Epithelial cell of proximal tubule (primary cell): ENCODE measurements around the gene METRN. TPM values are rescaled to one million over a fixed set of nuclear protein-coding genes. Genes with fewer than 3 reads are reported as not detected.

ENCODE experiments used
- DNase-seq: peaks from one replicate; pipeline ENCODE4 v3.0.0-alpha.2; 2011; ENCODE audit warnings: low read depth
- H3K4me3 ChIP-seq: 2 replicates; pipeline ENCODE4 v1.5.1; 2011; ENCODE audit warnings: low read depth, mild to moderate bottlenecking, low read length
- total RNA-seq: library from RNA; depleted of rRNA; stranded (reverse); fragments of >200 nt; gene quantifications from 2 replicates; pipeline ENCODE4 v1.2.3, GENCODE V29; 2015
- TF ChIP-seq, protein P1 (sequence below): conservative IDR thresholded peaks from 2 replicates; pipeline ENCODE4 v1.5.1; 2012; ENCODE audit warnings: low read depth, mild to moderate bottlenecking, low read length

Gene METRN
- total RNA-seq, 1 donor from 2014 or later = 183 TPM

GRCh38 chr16:760545-761343, 45.8 kb downstream of the METRN start, which contains the start of gene MSLN:
Gene MSLN (plus strand): TSS chr16:760734. CDS start chr16:762681, 1,947 bp downstream.
- DNase-seq = no peak
- no peak within 1 kb of the TSS for H3K4me3 ChIP-seq
- TF ChIP-seq, protein P1, sequence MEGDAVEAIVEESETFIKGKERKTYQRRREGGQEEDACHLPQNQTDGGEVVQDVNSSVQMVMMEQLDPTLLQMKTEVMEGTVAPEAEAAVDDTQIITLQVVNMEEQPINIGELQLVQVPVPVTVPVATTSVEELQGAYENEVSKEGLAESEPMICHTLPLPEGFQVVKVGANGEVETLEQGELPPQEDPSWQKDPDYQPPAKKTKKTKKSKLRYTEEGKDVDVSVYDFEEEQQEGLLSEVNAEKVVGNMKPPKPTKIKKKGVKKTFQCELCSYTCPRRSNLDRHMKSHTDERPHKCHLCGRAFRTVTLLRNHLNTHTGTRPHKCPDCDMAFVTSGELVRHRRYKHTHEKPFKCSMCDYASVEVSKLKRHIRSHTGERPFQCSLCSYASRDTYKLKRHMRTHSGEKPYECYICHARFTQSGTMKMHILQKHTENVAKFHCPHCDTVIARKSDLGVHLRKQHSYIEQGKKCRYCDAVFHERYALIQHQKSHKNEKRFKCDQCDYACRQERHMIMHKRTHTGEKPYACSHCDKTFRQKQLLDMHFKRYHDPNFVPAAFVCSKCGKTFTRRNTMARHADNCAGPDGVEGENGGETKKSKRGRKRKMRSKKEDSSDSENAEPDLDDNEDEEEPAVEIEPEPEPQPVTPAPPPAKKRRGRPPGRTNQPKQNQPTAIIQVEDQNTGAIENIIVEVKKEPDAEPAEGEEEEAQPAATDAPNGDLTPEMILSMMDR = no peak

- TF ChIP-seq, protein P1 = no peak
- DNase-seq = no peak
- H3K4me3 ChIP-seq = no peak overlapping the region
Observed at GRCh38 chr16:761625-762513, 47.0 kb downstream of the METRN start.

DNA sequence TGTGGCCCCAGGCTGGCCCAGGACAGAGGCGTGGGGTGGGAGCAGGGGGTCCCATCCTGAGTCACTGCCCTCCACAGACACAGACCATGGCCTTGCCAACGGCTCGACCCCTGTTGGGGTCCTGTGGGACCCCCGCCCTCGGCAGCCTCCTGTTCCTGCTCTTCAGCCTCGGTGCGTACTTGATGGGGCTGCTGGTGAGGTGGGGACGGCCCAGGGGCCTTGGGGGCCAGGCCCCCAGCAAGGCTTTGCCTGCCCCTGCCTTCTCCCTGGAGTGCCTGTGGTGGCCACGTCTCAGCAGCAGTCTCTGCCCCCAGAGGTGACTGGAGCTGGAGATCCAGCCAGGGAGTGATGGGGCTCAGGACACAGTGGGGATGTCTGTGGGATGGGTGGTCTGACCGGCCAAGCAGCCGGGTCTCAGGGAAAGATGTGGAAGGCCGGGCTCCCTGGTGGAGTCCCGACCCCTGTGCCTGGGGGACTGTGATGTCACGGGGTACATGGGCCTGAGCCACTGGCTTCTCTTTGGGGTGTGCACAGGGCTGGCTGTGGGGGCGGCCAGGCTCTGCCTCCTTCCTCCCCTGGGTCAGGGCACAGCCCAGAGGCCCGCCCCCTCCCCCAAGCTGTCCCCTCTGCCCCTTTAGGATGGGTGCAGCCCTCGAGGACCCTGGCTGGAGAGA, 47.8 kb downstream of the METRN start:
- TF ChIP-seq, protein P1 = no peak

GRCh38 chr16:763369-764183, 48.7 kb downstream of the METRN start:
- DNase-seq = no peak
- H3K4me3 ChIP-seq = no peak overlapping the region
- TF ChIP-seq, protein P1 = no peak

More for the DNA sequence above, 47.8 kb downstream of the METRN start:
- H3K4me3 ChIP-seq = no peak overlapping the region
- no peak for DNase-seq

GRCh38 chr16:764184-764750, 49.3 kb downstream of the METRN start:
- TF ChIP-seq, protein P1 = no peak
- no peak for DNase-seq
- no peak overlapping the region for H3K4me3 ChIP-seq
